ENCODE measurements around the gene CCDC92.

DNA sequence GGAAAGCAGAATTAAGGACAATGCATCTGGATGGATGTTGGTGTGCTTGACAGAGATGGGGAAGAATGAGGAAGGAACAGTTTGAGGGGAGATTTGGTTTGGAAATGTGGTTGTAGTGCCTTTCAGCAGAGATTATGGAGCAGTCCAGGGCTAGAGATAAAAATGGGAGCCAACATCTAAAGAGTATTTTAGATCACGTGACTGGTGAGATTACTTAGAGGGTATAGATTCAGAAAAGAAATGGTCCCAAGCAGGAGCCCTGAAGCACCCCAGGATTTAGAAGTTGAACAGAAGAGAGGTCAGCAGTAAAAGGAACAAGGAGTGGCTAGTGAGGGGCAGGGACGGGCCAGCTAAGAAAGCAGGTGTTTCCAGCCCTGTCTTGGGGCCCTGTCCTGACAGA lies 30.0 kb upstream of the CCDC92 start:
- no peak for TF ChIP-seq CTCF (IDR thresholded peaks at IDR 0.05)
- TF ChIP-seq EZH2 (IDR thresholded peaks at IDR 0.05) = no peak
- no peak for TF ChIP-seq EZH2phosphoT487 (IDR thresholded peaks at IDR 0.05)
